ENCODE measurements around the gene XRN2.

The XRN2 gene

DNA sequence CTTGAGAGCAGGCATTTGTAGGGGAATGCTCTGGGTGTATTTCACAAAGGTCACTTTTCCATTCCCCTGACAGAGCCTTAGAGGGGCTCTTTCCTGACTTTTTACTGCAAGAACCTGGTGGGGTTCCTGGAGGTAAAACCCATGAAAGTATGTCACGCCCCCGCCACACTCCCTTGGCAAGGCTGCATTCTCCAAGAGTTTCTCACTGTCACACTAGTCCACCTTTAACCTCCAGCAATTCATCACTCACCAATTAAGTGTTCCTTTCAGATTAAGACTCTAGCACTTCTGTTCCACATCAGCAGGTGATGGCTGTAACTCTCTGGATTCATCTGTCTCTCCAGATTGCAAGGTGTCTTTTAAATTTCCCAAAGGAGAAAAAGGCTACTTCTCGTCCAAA, 126.9 kb downstream of the XRN2 start:
- DNase-seq (ENCODE audit: low spot score) = no peak

DNA sequence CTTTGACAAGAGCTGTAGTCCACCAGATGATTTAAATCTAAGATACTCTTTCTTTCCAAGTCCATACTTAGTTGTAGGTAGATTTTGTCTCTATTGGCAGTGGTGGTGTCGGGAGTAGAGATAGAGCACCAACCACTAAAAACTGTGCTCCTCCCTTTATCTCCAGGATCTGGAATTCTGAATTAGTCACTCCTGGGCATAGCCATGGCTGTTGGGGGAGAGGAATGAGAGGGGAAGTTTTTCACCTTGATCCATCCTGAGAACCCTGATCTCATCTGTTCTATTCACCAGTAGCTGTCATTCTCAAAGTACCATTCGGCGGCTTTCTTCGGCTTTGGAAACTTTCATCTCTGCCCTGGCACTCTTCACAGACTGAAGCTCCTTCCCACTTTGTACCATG, 129.8 kb downstream of the XRN2 start:
- DNase-seq (ENCODE audit: low spot score) = no peak

DNA sequence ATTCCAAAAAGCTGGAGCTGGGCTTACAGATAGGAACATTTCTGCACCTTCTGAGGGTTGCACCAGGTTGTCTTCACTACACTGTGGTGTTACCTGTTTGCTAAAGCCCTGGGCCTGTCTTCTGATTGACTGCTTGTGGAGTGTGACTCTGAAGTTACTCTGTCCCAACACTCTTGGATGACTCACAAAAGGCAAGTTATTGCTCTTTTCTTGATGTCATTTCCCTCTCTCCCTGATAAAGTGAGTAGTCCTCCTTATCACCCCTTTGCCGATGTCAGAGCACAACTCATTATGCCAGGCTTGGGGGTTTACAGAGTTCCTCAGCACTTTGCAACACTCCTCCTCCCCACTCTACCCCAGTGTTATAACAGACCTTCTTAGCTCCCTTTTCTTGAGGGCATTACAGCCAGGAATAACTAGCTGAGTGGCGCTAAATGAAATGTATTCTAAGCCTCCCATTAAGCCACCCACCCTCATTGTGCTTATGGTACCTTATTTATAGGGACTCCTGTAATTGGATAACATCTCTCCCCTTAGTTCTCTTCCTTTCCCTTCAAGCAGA, 130.3 kb downstream of the XRN2 start:
- DNase-seq (ENCODE audit: low spot score) = peak; percentile 29

DNA sequence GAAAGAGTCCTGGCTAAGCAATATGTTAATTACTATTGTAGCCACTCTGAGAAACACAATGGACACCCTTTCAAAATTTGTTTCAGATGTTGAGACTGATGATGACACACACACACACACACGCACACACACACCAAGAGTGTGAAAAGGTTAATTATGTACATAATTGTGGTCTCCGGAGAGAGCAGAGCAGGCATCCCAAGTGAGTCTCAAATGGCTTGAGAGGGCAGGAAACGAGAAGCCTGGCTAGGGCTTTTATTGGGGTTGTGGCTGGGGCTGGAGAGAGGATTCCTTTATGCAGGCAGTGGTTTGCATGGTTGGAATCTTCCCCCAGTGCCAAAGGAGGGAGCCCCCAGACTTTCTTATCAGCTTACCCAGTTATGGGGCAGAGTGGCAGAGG, 132.4 kb downstream of the XRN2 start:
- no peak for DNase-seq (ENCODE audit: low spot score)

DNA sequence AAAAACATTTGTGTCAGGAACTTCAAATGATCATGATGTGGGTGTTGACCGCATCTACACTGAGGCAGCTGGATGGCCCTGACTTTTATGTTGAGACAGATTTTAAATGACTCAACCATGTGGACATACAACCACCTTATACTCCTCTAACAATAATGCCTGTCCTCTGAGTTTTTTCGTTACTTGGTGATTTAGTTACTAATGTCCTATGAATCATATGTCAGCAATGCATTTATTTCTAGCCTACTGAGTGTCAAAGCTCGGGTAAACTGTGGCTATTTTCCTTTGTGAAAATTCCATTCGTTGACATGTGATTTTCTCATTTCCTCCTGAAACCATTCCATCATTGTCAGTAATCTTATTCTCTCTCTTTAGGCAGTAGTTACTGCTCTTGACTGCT, 133.1 kb downstream of the XRN2 start:
- DNase-seq (ENCODE audit: low spot score) = peak; percentile 88

DNA sequence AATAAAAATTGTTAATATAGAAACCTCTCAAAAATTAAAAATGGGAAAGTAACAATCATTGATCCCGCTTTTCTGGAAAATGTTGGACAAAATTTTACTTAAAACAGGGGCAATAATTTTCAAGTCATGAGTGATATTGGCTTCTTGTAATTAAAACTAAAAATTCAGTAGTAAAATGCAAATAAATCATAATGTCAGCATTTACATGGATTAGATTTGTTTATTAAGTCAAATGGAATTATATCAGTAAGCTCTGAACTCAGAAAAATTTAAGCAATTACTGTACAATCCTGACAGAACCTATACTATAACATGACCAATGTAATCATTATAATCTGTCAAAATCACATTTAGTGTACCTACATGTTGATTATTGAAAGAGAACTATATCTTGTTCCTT, 134.1 kb downstream of the XRN2 start:
- no peak for DNase-seq (ENCODE audit: low spot score)

DNA sequence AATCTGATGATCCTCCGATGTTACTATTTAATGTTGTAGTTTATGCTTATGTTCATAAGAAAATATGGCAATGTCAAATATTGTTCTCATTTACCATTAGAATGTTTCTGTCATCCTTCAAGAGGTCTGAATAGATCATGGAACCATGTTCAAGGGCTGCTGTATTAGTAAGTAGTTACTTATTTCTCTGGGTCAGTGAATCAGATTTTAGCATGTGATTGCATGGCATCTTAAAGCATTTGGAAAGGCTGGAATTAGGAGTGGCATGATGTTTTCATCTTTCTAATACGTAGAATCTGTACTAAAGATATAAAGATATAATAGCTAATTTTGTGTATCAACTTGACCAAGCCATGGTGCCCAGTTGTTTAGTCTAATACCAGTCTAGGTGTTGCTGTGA, 134.7 kb downstream of the XRN2 start:
- DNase-seq (ENCODE audit: low spot score) = no peak
